ENCODE data around the gene PITPNM3.

DNA sequence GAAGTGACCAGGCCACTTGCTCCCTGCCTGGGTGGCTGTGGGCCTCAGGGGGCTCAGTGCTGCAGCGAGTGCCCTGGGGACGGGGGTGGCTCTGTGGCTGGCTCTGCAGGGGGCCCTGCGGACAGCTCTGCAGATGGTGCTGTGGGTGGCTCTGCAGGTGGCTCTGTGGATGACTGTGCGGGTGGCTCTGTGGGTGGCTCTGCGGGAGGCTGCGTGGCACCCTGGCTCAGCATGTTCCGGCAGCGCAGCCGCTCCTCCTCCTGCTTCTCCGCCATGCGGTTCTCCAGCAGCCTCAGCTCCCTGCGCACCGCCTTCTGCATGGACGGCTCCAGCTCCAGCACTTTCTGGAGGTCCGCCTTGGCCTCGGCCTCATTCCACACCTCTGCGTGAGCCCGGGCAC lies 130.9 kb downstream of the PITPNM3 start:
- TF ChIP-seq, protein P1, sequence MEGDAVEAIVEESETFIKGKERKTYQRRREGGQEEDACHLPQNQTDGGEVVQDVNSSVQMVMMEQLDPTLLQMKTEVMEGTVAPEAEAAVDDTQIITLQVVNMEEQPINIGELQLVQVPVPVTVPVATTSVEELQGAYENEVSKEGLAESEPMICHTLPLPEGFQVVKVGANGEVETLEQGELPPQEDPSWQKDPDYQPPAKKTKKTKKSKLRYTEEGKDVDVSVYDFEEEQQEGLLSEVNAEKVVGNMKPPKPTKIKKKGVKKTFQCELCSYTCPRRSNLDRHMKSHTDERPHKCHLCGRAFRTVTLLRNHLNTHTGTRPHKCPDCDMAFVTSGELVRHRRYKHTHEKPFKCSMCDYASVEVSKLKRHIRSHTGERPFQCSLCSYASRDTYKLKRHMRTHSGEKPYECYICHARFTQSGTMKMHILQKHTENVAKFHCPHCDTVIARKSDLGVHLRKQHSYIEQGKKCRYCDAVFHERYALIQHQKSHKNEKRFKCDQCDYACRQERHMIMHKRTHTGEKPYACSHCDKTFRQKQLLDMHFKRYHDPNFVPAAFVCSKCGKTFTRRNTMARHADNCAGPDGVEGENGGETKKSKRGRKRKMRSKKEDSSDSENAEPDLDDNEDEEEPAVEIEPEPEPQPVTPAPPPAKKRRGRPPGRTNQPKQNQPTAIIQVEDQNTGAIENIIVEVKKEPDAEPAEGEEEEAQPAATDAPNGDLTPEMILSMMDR (conservative IDR thresholded peaks at IDR 0.05 in 1 of 2, IDR thresholded peaks at IDR 0.05 in 1 of 2; ENCODE audit: low read depth in 1 of 2, low read length in 2 of 2) = no peak
- no peak for TF ChIP-seq EZH2 (IDR thresholded peaks at IDR 0.05; ENCODE audit: low read length, missing control alignments)

Measured in fibroblast of lung (primary cell).